MCF 10A (cell line): ENCODE measurements around the gene ATP6V1A. TPM values are rescaled to one million over a fixed set of nuclear protein-coding genes. Genes with fewer than 3 reads are reported as not detected.
A peak's percentile ranks its signal among the peaks of the same experiment; 100 is the strongest.

Source experiments
- BruUV-seq: library from RNA; stranded (reverse); fragments of 400-500 nt; replicated peaks from 2 replicates; lab custom pipeline; 2021; lab: Mats Ljungman, UMichigan
- CTCF ChIA-PET: fragments of 300-600 bp; sonication (Branson Sonifier 250); formaldehyde crosslinking; extraction: SDS; loops from one replicate; lab custom pipeline; 2021; ENCODE audit warnings: antibody characterized with exemption, inconsistent platforms; lab: Yijun Ruan, JAX
- POLR2A ChIA-PET: fragments of 300-600, 350-650 bp; sonication (Branson Sonifier 250); formaldehyde crosslinking; extraction: SDS; loops from one replicate; lab custom pipeline; 2020; ENCODE audit warnings: antibody characterized with exemption, inconsistent platforms; lab: Yijun Ruan, JAX
- DNase-seq: peaks from one replicate; pipeline ENCODE4 v3.0.0-alpha.2; 2018; ENCODE audit not compliant: unreplicated experiment
- H3K27ac Mint-ChIP-seq: one replicate; pipeline ENCODE4 v1.8.0; 2022; ENCODE audit warnings: mild to moderate bottlenecking, low read depth, mixed read lengths; ENCODE audit not compliant: unreplicated experiment
- H3K27me3 Mint-ChIP-seq: one replicate; pipeline ENCODE4 v1.8.0; 2022; ENCODE audit warnings: mixed read lengths; ENCODE audit not compliant: insufficient read depth, unreplicated experiment
- H3K36me3 Mint-ChIP-seq: one replicate; pipeline ENCODE4 v1.8.0; 2022; ENCODE audit warnings: mild to moderate bottlenecking, moderate library complexity, mixed read lengths; ENCODE audit not compliant: insufficient read depth, unreplicated experiment
- H3K4me1 Mint-ChIP-seq: one replicate; pipeline ENCODE4 v1.8.0; 2022; ENCODE audit warnings: mixed read lengths; ENCODE audit not compliant: insufficient read depth, unreplicated experiment
- H3K4me3 Mint-ChIP-seq: one replicate; pipeline ENCODE4 v1.8.0; 2022; ENCODE audit warnings: mild to moderate bottlenecking, moderate library complexity, mixed read lengths; ENCODE audit not compliant: unreplicated experiment
- H3K9me3 Mint-ChIP-seq: one replicate; pipeline ENCODE4 v1.8.0; 2022; ENCODE audit warnings: mixed read lengths; ENCODE audit not compliant: unreplicated experiment
- intact Hi-C: fragments of 100-400 bp; cut with micrococcal nuclease; formaldehyde crosslinking; loops from 2 replicates; pipeline ENCODE4 v1.14.1; 2022
- total RNA-seq: library from RNA; stranded (reverse); gene quantifications from 2 replicates; pipeline ENCODE4 v1.2.3, GENCODE V29; 2022
- TF ChIP-seq, protein P1 (sequence below): fragments of 200-600 bp; IDR thresholded peaks from one replicate; pipeline ENCODE4 v1.8.0; 2022; ENCODE audit warnings: antibody characterized with exemption, mild to moderate bottlenecking; ENCODE audit not compliant: unreplicated experiment

Gene ATP6V1A
- total RNA-seq, 1 experiment from 2014 or later, result 51.6 TPM

GRCh38 chr3:113832477-113833164 is 85.8 kb downstream of the ATP6V1A start:
- BruUV-seq, result no TSS peak
- H3K4me3 Mint-ChIP-seq, result no peak overlapping the region
- no peaks in the 10 kb centered on the region for H3K9me3 Mint-ChIP-seq
- ChIA-PET CTCF (no interaction called here), POLR2A (interaction anchor here (0.6 kb wide), 1 partner anchor 65 kb away, joined by 3 read pairs; no protein-coding TSS in a partner anchor)
- TF ChIP-seq, protein P1, sequence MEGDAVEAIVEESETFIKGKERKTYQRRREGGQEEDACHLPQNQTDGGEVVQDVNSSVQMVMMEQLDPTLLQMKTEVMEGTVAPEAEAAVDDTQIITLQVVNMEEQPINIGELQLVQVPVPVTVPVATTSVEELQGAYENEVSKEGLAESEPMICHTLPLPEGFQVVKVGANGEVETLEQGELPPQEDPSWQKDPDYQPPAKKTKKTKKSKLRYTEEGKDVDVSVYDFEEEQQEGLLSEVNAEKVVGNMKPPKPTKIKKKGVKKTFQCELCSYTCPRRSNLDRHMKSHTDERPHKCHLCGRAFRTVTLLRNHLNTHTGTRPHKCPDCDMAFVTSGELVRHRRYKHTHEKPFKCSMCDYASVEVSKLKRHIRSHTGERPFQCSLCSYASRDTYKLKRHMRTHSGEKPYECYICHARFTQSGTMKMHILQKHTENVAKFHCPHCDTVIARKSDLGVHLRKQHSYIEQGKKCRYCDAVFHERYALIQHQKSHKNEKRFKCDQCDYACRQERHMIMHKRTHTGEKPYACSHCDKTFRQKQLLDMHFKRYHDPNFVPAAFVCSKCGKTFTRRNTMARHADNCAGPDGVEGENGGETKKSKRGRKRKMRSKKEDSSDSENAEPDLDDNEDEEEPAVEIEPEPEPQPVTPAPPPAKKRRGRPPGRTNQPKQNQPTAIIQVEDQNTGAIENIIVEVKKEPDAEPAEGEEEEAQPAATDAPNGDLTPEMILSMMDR, result no peak
- DNase-seq, result no peak
- peaks cover 4% of the 10 kb centered on the region for H3K36me3 Mint-ChIP-seq
- H3K27ac Mint-ChIP-seq, result no peak overlapping the region
- intact Hi-C loops, result no loop called here
- no peaks in the 10 kb centered on the region for H3K27me3 Mint-ChIP-seq
- peaks cover 29% of the 10 kb centered on the region for H3K4me1 Mint-ChIP-seq

DNA sequence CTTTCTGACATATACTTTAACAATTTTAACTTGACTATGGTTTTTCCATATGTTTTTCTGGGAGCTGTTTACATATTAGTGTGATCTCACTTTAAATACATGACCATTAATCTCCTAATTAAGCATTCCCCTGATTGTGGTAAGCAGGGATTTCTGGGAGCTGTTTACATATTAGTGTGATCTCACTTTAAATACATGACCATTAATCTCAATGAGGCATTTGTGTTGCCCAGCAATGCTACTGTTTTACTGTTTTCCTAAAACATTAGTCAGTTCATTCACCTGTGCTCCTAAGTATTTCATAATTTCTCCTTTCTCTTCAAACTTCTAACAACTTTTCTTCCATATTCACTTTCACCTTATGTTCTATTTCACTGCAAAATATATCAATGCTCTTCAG is 88.1 kb downstream of the ATP6V1A start:
- Mint-ChIP-seq H3K27me3 (no peaks in the 10 kb centered on the region), H3K36me3 (peaks cover 4% of the 10 kb centered on the region), H3K9me3 (no peaks in the 10 kb centered on the region), H3K27ac (no peak overlapping the region), H3K4me1 (peaks cover 22% of the 10 kb centered on the region), H3K4me3 (no peak overlapping the region)
- BruUV-seq, result no TSS peak
- ChIA-PET CTCF (interaction anchor here (0.7 to 2.8 kb wide), 6 partner anchors 10 to 99 kb away, joined by 3 to 13 read pairs (median 4); no protein-coding TSS in a partner anchor), POLR2A (interaction anchor here (0.7 to 1.6 kb wide), 2 partner anchors 54 to 90 kb away, joined by 3 to 4 read pairs; no protein-coding TSS in a partner anchor)
- TF ChIP-seq, protein P1, result no peak
- no peak for DNase-seq
- intact Hi-C loops, result loop anchor here (5.0 kb wide), 1 partner anchor 222 kb away; the partner anchor contains the start of genes CCDC191 and QTRT2

DNA sequence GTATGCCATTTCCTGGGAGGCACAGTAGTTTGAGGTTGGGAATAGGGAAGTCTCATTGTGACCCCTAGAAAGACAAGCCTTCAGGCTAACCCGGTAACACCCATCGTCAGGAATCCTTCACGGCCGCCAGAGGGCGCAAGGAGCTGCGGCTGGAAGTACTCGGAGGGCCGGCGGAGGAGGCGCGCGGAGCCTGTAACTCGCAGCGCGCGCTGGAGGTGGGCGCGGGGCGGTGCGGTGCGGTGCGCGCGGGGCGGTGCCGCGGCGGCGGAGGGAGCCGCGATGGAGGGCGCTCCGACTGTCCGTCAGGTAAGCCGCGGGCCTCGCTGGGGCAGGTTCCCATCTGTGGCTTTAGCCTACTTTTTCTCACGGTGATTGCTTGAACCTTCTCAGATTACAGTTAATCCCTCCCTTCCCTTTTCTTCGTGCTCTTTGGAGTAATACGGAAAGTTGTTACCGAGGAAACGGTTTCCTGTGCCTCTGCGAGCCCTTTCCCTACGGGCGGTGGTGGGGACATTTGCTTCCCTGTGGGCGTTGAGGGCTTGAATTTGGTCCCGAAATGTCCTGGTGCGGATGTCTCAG is 91.9 kb downstream of the ATP6V1A start, which contains the start of gene GRAMD1C:
TSS of gene GRAMD1C (plus strand) at position 158 of the 579 bp plus-strand sequence. CDS start at position 280, 122 bp downstream.
- H3K4me1 Mint-ChIP-seq, result peaks cover 6% of the 10 kb centered on the region
- peak within 1 kb of the TSS; percentile 54 for H3K27ac Mint-ChIP-seq
- H3K36me3 Mint-ChIP-seq, result peaks cover 4% of the 10 kb centered on the region
- H3K4me3 Mint-ChIP-seq, result peak within 1 kb of the TSS; percentile 75
- ChIA-PET POLR2A (interaction anchor here (0.6 to 2.3 kb wide), 3 partner anchors 59 to 308 kb away, joined by 3 to 10 read pairs (median 4); no protein-coding TSS in a partner anchor), CTCF (interaction anchor here (0.6 to 11.7 kb wide), 14 partner anchors 8 to 1488 kb away, joined by 3 to 313 read pairs (median 4); no protein-coding TSS in a partner anchor)
- intact Hi-C loops, result loop anchor here (1.0 to 5.0 kb wide), 3 partner anchors 75 to 219 kb away; partner anchors contain the start of genes CCDC191 and QTRT2
- H3K9me3 Mint-ChIP-seq, result no peaks in the 10 kb centered on the region
- no peaks in the 10 kb centered on the region for H3K27me3 Mint-ChIP-seq
- peak; percentile 84 for DNase-seq
- TF ChIP-seq, protein P1, result peak; percentile 91
- no TSS peak for BruUV-seq
